K562 (cell line): ENCODE results near the gene GLIPR2. TPM values are rescaled to one million over a fixed set of nuclear protein-coding genes. Genes with fewer than 3 reads are reported as not detected.

Source experiments
- BHLHE40 ChIP-seq: IDR thresholded peaks from 2 replicates; pipeline ENCODE4 v1.6.1; 2011; ENCODE audit warnings: low read length, improper control_type of control experiment
- FOXA1 ChIP-seq: fragments of 450-650 bp; IDR thresholded peaks from 2 replicates; pipeline ENCODE4 v1.6.1; 2016; ENCODE audit warnings: mild to moderate bottlenecking, borderline replicate concordance
- KLF10 ChIP-seq: fragments of 250-450 bp; sonication (Bioruptor Pico); IDR thresholded peaks from 2 replicates; pipeline ENCODE4 v1.6.1; 2021; ENCODE audit warnings: matching md5 sums
- MEF2D ChIP-seq: conservative IDR thresholded peaks from 2 replicates; pipeline ENCODE4 v1.6.1; 2016; ENCODE audit warnings: low read depth, missing genetic modification characterization, missing compliant biosample characterization
- POLR2H ChIP-seq: IDR thresholded peaks from 2 replicates; pipeline ENCODE4 v1.6.1; 2016; ENCODE audit warnings: missing genetic modification characterization, low read depth, mild to moderate bottlenecking, control low read depth, missing compliant biosample characterization, moderate library complexity
- TBP ChIP-seq: optimal IDR thresholded peaks from 2 replicates; pipeline ENCODE3; 2011; ENCODE audit warnings: low read depth, low read length, improper control_type of control experiment
- ZBTB33 ChIP-seq: sonication (generic); formaldehyde crosslinking; IDR thresholded peaks from 2 replicates; pipeline ENCODE4 v1.8.1; 2023; ENCODE audit warnings: mild to moderate bottlenecking, missing genetic modification reagents
- ZEB2 ChIP-seq: fragments of 450-650 bp; IDR thresholded peaks from 2 replicates; pipeline ENCODE4 v1.6.1; 2016
- ZFPM2 ChIP-seq: fragments of 250-450 bp; sonication (Bioruptor Pico); IDR thresholded peaks from 2 replicates; pipeline ENCODE4 v1.5.1; 2022; ENCODE audit warnings: mild to moderate bottlenecking
- ZNF57 ChIP-seq: fragments of 450-650 bp; formaldehyde crosslinking; IDR thresholded peaks from 2 replicates; pipeline ENCODE4 v1.4.0; 2020; ENCODE audit warnings: mild to moderate bottlenecking, moderate library complexity
- polyA plus RNA-seq, 8 experiments: library from polyadenylated mRNA; depleted of rRNA in 4 of 8; stranded (reverse) in 5 of 8; unstranded in 3 of 8; fragments of >200 nt; fragmentation: Nextera tagmentation in 2 of 8; fragmentation: Illumina TruSeq in 1 of 8; extraction: Ambion mirVana in 2 of 8; extraction: Trizol in 1 of 8; gene quantifications; 2 replicates each; pipeline versions ENCODE4 v1.2.1 to v1.2.3, GENCODE V29; 2011 to 2014; ENCODE audit warnings: inconsistent platforms in 1 of 8, missing spikeins in 1 of 8
- total RNA-seq, 7 experiments: library from RNA; depleted of rRNA in 6 of 7; stranded (reverse); fragments of >200 nt in 6 of 7; fragmentation: Illumina TruSeq in 2 of 7; extraction: Trizol in 2 of 7; gene quantifications; 2 replicates each; pipeline versions ENCODE4 v1.2.1 to v1.2.3, GENCODE V29; 2011 to 2021; ENCODE audit warnings: low replicate concordance in 1 of 7
- TF ChIP-seq, protein P1 (sequence below): conservative IDR thresholded peaks from 2 replicates; pipeline ENCODE4 v1.6.1; 2011; ENCODE audit warnings: low read depth, mild to moderate bottlenecking, low read length; ENCODE audit not compliant: control insufficient read depth
- TF ChIP-seq, protein P2 (sequence below): fragments of 450-650 bp; IDR thresholded peaks from 2 replicates; pipeline ENCODE4 v1.6.1; 2016; ENCODE audit warnings: low read depth
- TF ChIP-seq, protein P3 (sequence below): sonication (generic); formaldehyde crosslinking; IDR thresholded peaks from 2 replicates; pipeline ENCODE4 v1.8.1; 2023; ENCODE audit warnings: mild to moderate bottlenecking, missing genetic modification reagents

GLIPR2 gene
- total and polyA plus RNA-seq, 9 of the 15 experiments (the other 6 are each of a cell fraction or from before 2014, with no cell fraction given) = 1.4 to 8.8 (median 2.9) TPM

GRCh38 chr9:36190388-36191289 lies 54.1 kb downstream of the GLIPR2 start, which contains the start of gene CLTA (continued):
- no peak for TF ChIP-seq ZBTB33 (CRISPR knock-in tag)
- no peak for TF ChIP-seq MEF2D (tag)
- TF ChIP-seq TBP = peak; percentile 78
- no peak for TF ChIP-seq ZEB2
- TF ChIP-seq, protein P1, sequence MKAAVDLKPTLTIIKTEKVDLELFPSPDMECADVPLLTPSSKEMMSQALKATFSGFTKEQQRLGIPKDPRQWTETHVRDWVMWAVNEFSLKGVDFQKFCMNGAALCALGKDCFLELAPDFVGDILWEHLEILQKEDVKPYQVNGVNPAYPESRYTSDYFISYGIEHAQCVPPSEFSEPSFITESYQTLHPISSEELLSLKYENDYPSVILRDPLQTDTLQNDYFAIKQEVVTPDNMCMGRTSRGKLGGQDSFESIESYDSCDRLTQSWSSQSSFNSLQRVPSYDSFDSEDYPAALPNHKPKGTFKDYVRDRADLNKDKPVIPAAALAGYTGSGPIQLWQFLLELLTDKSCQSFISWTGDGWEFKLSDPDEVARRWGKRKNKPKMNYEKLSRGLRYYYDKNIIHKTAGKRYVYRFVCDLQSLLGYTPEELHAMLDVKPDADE = no peak
- TF ChIP-seq, protein P2, sequence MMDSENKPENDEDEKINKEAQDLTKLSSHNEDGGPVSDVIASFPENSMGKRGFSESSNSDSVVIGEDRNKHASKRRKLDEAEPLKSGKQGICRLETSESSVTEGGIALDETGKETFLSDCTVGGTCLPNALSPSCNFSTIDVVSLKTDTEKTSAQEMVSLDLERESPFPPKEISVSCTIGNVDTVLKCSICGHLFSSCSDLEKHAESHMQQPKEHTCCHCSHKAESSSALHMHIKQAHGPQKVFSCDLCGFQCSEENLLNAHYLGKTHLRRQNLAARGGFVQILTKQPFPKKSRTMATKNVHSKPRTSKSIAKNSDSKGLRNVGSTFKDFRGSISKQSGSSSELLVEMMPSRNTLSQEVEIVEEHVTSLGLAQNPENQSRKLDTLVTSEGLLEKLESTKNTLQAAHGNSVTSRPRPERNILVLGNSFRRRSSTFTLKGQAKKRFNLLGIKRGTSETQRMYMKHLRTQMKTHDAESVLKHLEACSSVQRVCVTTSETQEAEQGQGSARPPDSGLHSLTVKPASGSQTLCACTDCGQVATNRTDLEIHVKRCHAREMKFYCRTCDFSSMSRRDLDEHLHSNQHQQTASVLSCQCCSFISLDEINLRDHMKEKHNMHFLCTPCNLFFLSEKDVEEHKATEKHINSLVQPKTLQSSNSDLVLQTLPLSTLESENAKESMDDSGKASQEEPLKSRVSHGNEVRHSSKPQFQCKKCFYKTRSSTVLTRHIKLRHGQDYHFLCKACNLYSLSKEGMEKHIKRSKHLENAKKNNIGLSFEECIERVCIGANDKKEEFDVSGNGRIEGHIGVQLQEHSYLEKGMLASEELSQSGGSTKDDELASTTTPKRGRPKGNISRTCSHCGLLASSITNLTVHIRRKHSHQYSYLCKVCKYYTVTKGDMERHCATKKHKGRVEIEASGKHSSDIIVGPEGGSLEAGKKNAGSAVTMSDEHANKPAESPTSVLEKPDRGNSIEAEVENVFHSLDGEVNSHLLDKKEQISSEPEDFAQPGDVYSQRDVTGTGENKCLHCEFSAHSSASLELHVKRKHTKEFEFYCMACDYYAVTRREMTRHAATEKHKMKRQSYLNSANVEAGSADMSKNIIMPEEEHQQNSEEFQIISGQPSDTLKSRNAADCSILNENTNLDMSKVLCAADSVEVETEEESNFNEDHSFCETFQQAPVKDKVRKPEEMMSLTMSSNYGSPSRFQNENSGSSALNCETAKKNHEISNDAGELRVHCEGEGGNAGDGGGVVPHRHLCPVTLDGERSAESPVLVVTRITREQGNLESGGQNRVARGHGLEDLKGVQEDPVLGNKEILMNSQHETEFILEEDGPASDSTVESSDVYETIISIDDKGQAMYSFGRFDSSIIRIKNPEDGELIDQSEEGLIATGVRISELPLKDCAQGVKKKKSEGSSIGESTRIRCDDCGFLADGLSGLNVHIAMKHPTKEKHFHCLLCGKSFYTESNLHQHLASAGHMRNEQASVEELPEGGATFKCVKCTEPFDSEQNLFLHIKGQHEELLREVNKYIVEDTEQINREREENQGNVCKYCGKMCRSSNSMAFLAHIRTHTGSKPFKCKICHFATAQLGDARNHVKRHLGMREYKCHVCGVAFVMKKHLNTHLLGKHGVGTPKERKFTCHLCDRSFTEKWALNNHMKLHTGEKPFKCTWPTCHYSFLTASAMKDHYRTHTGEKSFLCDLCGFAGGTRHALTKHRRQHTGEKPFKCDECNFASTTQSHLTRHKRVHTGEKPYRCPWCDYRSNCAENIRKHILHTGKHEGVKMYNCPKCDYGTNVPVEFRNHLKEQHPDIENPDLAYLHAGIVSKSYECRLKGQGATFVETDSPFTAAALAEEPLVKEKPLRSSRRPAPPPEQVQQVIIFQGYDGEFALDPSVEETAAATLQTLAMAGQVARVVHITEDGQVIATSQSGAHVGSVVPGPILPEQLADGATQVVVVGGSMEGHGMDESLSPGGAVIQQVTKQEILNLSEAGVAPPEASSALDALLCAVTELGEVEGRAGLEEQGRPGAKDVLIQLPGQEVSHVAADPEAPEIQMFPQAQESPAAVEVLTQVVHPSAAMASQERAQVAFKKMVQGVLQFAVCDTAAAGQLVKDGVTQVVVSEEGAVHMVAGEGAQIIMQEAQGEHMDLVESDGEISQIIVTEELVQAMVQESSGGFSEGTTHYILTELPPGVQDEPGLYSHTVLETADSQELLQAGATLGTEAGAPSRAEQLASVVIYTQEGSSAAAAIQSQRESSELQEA = no peak
- TF ChIP-seq ZNF57 = no peak
- no peak for TF ChIP-seq FOXA1
- TF ChIP-seq, protein P3, sequence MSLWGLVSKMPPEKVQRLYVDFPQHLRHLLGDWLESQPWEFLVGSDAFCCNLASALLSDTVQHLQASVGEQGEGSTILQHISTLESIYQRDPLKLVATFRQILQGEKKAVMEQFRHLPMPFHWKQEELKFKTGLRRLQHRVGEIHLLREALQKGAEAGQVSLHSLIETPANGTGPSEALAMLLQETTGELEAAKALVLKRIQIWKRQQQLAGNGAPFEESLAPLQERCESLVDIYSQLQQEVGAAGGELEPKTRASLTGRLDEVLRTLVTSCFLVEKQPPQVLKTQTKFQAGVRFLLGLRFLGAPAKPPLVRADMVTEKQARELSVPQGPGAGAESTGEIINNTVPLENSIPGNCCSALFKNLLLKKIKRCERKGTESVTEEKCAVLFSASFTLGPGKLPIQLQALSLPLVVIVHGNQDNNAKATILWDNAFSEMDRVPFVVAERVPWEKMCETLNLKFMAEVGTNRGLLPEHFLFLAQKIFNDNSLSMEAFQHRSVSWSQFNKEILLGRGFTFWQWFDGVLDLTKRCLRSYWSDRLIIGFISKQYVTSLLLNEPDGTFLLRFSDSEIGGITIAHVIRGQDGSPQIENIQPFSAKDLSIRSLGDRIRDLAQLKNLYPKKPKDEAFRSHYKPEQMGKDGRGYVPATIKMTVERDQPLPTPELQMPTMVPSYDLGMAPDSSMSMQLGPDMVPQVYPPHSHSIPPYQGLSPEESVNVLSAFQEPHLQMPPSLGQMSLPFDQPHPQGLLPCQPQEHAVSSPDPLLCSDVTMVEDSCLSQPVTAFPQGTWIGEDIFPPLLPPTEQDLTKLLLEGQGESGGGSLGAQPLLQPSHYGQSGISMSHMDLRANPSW = no peak
- no peak for TF ChIP-seq ZFPM2
- peak; percentile 85 for TF ChIP-seq POLR2H (tag)
- TF ChIP-seq BHLHE40 = peak; percentile 87
- no peak for TF ChIP-seq KLF10 (CRISPR knock-in tag)
